C4-2B (cell line): Measurements from ENCODE around the gene TSGA10.

Experiments
- ZFX ChIP-seq: fragments of 450-650 bp; IDR thresholded peaks from 2 replicates; pipeline ENCODE4 v1.6.1; 2017
- TF ChIP-seq, protein P1 (sequence below): fragments of 450-650 bp; conservative IDR thresholded peaks from 2 replicates; pipeline ENCODE4 v1.5.1; 2017; ENCODE audit warnings: mild to moderate bottlenecking

DNA sequence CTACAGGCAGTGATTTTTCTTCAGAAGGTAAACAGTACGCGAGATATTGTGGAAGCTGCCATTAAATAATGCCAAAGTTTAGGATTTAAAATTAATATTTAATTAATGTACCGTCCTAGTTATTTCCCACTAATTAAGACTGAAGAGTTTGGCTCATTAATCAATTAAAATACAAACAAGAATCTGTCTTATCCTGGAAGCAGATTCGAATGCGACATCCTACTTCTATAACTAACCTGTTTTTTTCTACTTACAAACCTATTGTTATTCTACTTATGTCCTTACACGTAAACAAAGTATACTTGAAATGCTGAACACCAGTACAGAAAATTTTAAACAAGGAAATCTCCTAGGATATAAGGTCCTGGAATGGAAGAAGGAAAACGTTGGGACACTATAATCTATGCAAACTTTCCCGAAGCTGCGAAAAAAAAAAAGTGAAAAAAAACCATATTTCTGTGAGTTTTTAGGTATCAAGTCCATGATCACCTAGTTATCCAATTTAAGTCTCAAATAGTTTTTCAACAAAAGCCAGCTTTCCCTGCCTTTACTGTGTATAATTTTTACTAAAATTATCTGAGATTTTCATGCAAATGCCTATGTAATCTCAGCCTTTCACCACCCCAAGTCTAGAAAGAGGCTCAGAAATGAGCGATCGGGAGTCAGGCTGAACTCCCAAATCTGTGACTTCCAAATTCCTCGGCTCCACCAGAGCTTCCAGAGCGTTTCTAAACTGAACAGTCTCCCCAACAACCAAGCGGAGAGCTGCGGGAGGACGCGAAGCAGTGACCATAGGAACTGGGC lies 14.5 kb downstream of the TSGA10 start:
- TF ChIP-seq, protein P1, sequence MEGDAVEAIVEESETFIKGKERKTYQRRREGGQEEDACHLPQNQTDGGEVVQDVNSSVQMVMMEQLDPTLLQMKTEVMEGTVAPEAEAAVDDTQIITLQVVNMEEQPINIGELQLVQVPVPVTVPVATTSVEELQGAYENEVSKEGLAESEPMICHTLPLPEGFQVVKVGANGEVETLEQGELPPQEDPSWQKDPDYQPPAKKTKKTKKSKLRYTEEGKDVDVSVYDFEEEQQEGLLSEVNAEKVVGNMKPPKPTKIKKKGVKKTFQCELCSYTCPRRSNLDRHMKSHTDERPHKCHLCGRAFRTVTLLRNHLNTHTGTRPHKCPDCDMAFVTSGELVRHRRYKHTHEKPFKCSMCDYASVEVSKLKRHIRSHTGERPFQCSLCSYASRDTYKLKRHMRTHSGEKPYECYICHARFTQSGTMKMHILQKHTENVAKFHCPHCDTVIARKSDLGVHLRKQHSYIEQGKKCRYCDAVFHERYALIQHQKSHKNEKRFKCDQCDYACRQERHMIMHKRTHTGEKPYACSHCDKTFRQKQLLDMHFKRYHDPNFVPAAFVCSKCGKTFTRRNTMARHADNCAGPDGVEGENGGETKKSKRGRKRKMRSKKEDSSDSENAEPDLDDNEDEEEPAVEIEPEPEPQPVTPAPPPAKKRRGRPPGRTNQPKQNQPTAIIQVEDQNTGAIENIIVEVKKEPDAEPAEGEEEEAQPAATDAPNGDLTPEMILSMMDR, result no peak
- no peak for TF ChIP-seq ZFX
